HEK293T (cell line): Measurements from ENCODE around the gene OLFM1.

ENCODE experiments used
- CTBP1 ChIP-seq: fragments of 450-650 bp; IDR thresholded peaks from 2 replicates; pipeline ENCODE4 v1.6.1; 2016; ENCODE audit warnings: borderline replicate concordance
- FOXA1 ChIP-seq: fragments of 450-650 bp; IDR thresholded peaks from 2 replicates; pipeline ENCODE4 v1.6.1; 2016; ENCODE audit warnings: mild to moderate bottlenecking
- SP1 ChIP-seq: fragments of 450-650 bp; IDR thresholded peaks from 2 replicates; pipeline ENCODE4 v1.6.1; 2017
- SUZ12 ChIP-seq: fragments of 450-650 bp; IDR thresholded peaks from 2 replicates; pipeline ENCODE4 v1.6.1; 2016; ENCODE audit warnings: mild to moderate bottlenecking

GRCh38 chr9:135136991-135137832 lies 49.7 kb downstream of the OLFM1 start:
- TF ChIP-seq CTBP1 (no peak), FOXA1 (no peak), SP1 (no peak), SUZ12 (no peak)
